IMR-90 (cell line): Measurements from ENCODE around the gene TCOF1. TPM values are rescaled to one million over a fixed set of nuclear protein-coding genes. Genes with fewer than 3 reads are reported as not detected.
A peak's percentile ranks its signal among the peaks of the same experiment; 100 is the strongest.

Experiments used
- ATAC-seq: fragments of 200-7000 bp; cut with Tn5 transposase; 2 replicates; pipeline ENCODE4 v1.9.1; 2020; ENCODE audit warnings: low read depth, mild to moderate bottlenecking, moderate library complexity
- BruUV-seq: library from RNA; stranded (reverse); fragments of 400-500 nt; replicated peaks from 2 replicates; lab custom pipeline; 2021; lab: Mats Ljungman, UMichigan
- CTCF ChIA-PET: fragments of 300-600 bp; formaldehyde crosslinking; extraction: SDS; loops from one replicate; lab custom pipeline; 2021; ENCODE audit warnings: antibody characterized with exemption; lab: Yijun Ruan, JAX
- POLR2A ChIA-PET: fragments of 300-600 bp; sonication (Branson Sonifier 250); formaldehyde crosslinking; loops from one replicate; lab custom pipeline; 2022; ENCODE audit warnings: antibody characterized with exemption; ENCODE audit not compliant: unreplicated experiment; lab: Charles Lee
- DNase-seq: peaks from one replicate; pipeline ENCODE4 v3.0.0; 2013
- H2AFZ ChIP-seq: replicated peaks from 2 replicates; pipeline ENCODE3; 2013; ENCODE audit warnings: low read length, mild to moderate bottlenecking; ENCODE audit not compliant: poor library complexity
- H2AK5ac ChIP-seq: 2 replicates; pipeline ENCODE4 v1.6.1; 2013; ENCODE audit warnings: low read depth, low read length, inconsistent platforms
- H2AK9ac ChIP-seq: replicated peaks from 2 replicates; pipeline ENCODE3; 2013; ENCODE audit warnings: mild to moderate bottlenecking, low read depth, low read length, moderate library complexity; ENCODE audit not compliant: poor library complexity
- H2BK120ac ChIP-seq: 2 replicates; pipeline ENCODE4 v1.6.1; 2013; ENCODE audit warnings: low read depth, low read length, inconsistent platforms
- H2BK15ac ChIP-seq: 3 replicates; pipeline ENCODE4 v1.6.1; 2013; ENCODE audit warnings: low read depth, low read length, inconsistent platforms
- H2BK20ac ChIP-seq: 2 replicates; pipeline ENCODE4 v1.6.1; 2013; ENCODE audit warnings: low read depth, mild to moderate bottlenecking, inconsistent platforms, low read length, moderate library complexity
- H2BK5ac ChIP-seq: 2 replicates; pipeline ENCODE4 v1.6.1; 2013; ENCODE audit warnings: mild to moderate bottlenecking, low read depth, low read length, inconsistent platforms; ENCODE audit not compliant: poor library complexity, severe bottlenecking
- H3K14ac ChIP-seq: replicated peaks from 2 replicates; pipeline ENCODE4 v1.6.1; 2013; ENCODE audit warnings: low read depth, low read length, inconsistent platforms
- H3K18ac ChIP-seq: 2 replicates; pipeline ENCODE4 v1.6.1; 2013; ENCODE audit warnings: low read depth, low read length, control low read depth
- H3K23ac ChIP-seq: 2 replicates; pipeline ENCODE4 v1.6.1; 2013; ENCODE audit warnings: low read depth, low read length, inconsistent platforms
- H3K27ac ChIP-seq: 2 replicates; pipeline ENCODE4 v1.5.1; 2013; ENCODE audit warnings: mild to moderate bottlenecking, control low read depth, low read length; ENCODE audit not compliant: insufficient read depth
- H3K27me3 ChIP-seq: 2 replicates; pipeline ENCODE4 v1.6.1; 2013; ENCODE audit warnings: low read length; ENCODE audit not compliant: control insufficient read depth, insufficient read depth
- H3K36me3 ChIP-seq: 2 replicates; pipeline ENCODE4 v1.6.1; 2013; ENCODE audit warnings: low read length, mixed read lengths; ENCODE audit not compliant: control insufficient read depth, insufficient read depth
- H3K4ac ChIP-seq: 2 replicates; pipeline ENCODE4 v1.6.1; 2013; ENCODE audit warnings: low read depth, low read length, inconsistent platforms
- H3K4me1 ChIP-seq: 2 replicates; pipeline ENCODE4 v1.6.1; 2013; ENCODE audit warnings: low read length, mixed read lengths; ENCODE audit not compliant: control insufficient read depth, insufficient read depth
- H3K4me2 ChIP-seq: 2 replicates; pipeline ENCODE4 v1.6.1; 2013; ENCODE audit warnings: low read depth, mild to moderate bottlenecking, control low read depth, low read length, moderate library complexity
- H3K4me3 ChIP-seq: 2 replicates; pipeline ENCODE4 v1.5.1; 2013; ENCODE audit warnings: low read depth, mild to moderate bottlenecking, control low read depth, low read length, moderate library complexity; ENCODE audit not compliant: insufficient read depth
- H3K56ac ChIP-seq: 2 replicates; pipeline ENCODE4 v1.6.1; 2013; ENCODE audit warnings: low read length, inconsistent platforms; ENCODE audit not compliant: insufficient read depth; ENCODE audit errors: extremely low read depth
- H3K79me1 ChIP-seq, 2 experiments: 2 replicates each; pipeline ENCODE4 v1.6.1; 2013; ENCODE audit warnings: low read length in 2 of 2, inconsistent platforms in 1 of 2, low read depth in 1 of 2
- H3K9ac ChIP-seq: 2 replicates; pipeline ENCODE4 v1.6.1; 2013; ENCODE audit warnings: low read depth, low read length, control low read depth
- H3K9me1 ChIP-seq: 2 replicates; pipeline ENCODE4 v1.6.1; 2013; ENCODE audit warnings: low read length, inconsistent platforms; ENCODE audit not compliant: insufficient read depth
- H3K9me3 ChIP-seq: 2 replicates; pipeline ENCODE4 v1.6.1; 2013; ENCODE audit warnings: low read length; ENCODE audit not compliant: control insufficient read depth, insufficient read depth
- H4K20me1 ChIP-seq: 2 replicates; pipeline ENCODE4 v1.6.1; 2013; ENCODE audit warnings: low read length, inconsistent platforms; ENCODE audit not compliant: insufficient read depth
- H4K5ac ChIP-seq: 2 replicates; pipeline ENCODE4 v1.6.1; 2013; ENCODE audit warnings: mild to moderate bottlenecking, low read depth, low read length, control low read depth
- H4K8ac ChIP-seq, 2 experiments: 2 replicates each; pipeline ENCODE4 v1.6.1; 2013; ENCODE audit warnings: low read depth in 2 of 2, low read length in 2 of 2, control low read depth in 1 of 2, inconsistent platforms in 1 of 2
- H4K91ac ChIP-seq: 2 replicates; pipeline ENCODE4 v1.6.1; 2013; ENCODE audit warnings: low read depth, low read length, inconsistent platforms; ENCODE audit not compliant: insufficient read depth
- BHLHE40 ChIP-seq: fragments of 150-350 bp; IDR thresholded peaks from 2 replicates; pipeline ENCODE4 v1.6.1; 2016; ENCODE audit warnings: mild to moderate bottlenecking, low read depth, low read length
- CEBPB ChIP-seq: IDR thresholded peaks from 2 replicates; pipeline ENCODE4 v1.6.1; 2012; ENCODE audit warnings: low read depth, low read length, improper control_type of control experiment
- CHD1 ChIP-seq: IDR thresholded peaks from 2 replicates; pipeline ENCODE4 v1.6.1; 2012; ENCODE audit warnings: low read depth, low read length, improper control_type of control experiment
- CTCF ChIP-seq: conservative IDR thresholded peaks from 2 replicates; pipeline ENCODE4 v1.5.1; 2012; ENCODE audit warnings: mild to moderate bottlenecking, low read depth, low read length, improper control_type of control experiment
- ELK1 ChIP-seq: fragments of 150-350 bp; IDR thresholded peaks from 2 replicates; pipeline ENCODE4 v1.6.1; 2016; ENCODE audit warnings: low read depth, mild to moderate bottlenecking, low read length, moderate library complexity, borderline replicate concordance
- FOS ChIP-seq: fragments of 150-350 bp; IDR thresholded peaks from 2 replicates; pipeline ENCODE4 v1.6.1; 2016; ENCODE audit warnings: low read depth, low read length
- MAFK ChIP-seq: IDR thresholded peaks from 2 replicates; pipeline ENCODE4 v1.6.1; 2012; ENCODE audit warnings: low read depth, low read length, improper control_type of control experiment
- MAZ ChIP-seq: IDR thresholded peaks from 2 replicates; pipeline ENCODE4 v1.6.1; 2012; ENCODE audit warnings: low read depth, mild to moderate bottlenecking, low read length, improper control_type of control experiment, moderate library complexity, borderline replicate concordance
- MXI1 ChIP-seq: IDR thresholded peaks from 2 replicates; pipeline ENCODE4 v1.6.1; 2012; ENCODE audit warnings: low read depth, mild to moderate bottlenecking, low read length, moderate library complexity, borderline replicate concordance
- NFE2L2 ChIP-seq: fragments of 150-350 bp; IDR thresholded peaks from 2 replicates; pipeline ENCODE4 v1.6.1; 2016; ENCODE audit warnings: low read depth, mild to moderate bottlenecking, low read length
- POLR2A ChIP-seq: IDR thresholded peaks from 2 replicates; pipeline ENCODE4 v1.6.1; 2012; ENCODE audit warnings: mild to moderate bottlenecking, low read depth, low read length
- RAD21 ChIP-seq: IDR thresholded peaks from 2 replicates; pipeline ENCODE4 v1.6.1; 2012; ENCODE audit warnings: low read length, improper control_type of control experiment
- RCOR1 ChIP-seq: IDR thresholded peaks from 2 replicates; pipeline ENCODE4 v1.6.1; 2012; ENCODE audit warnings: mild to moderate bottlenecking, low read length, improper control_type of control experiment; ENCODE audit not compliant: insufficient replicate concordance
- RFX5 ChIP-seq: IDR thresholded peaks from 2 replicates; pipeline ENCODE4 v1.8.0; 2012; ENCODE audit warnings: low read depth, mild to moderate bottlenecking, low read length, moderate library complexity
- SMC3 ChIP-seq: fragments of 150-350 bp; IDR thresholded peaks from 2 replicates; pipeline ENCODE4 v1.6.1; 2016; ENCODE audit warnings: low read depth, mild to moderate bottlenecking, antibody characterized with exemption, low read length, moderate library complexity
- USF2 ChIP-seq: fragments of 150-350 bp; IDR thresholded peaks from 2 replicates; pipeline ENCODE4 v1.6.1; 2017; ENCODE audit warnings: mild to moderate bottlenecking, antibody characterized with exemption, low read length, low read depth
- WGBS, 2 experiments: methylation state at CpG; one replicate each; pipeline versions ENCODE4 v1.1.5 to v1.1.7; 2013; ENCODE audit warnings: missing lambda C conversion rate in 2 of 2; ENCODE audit not compliant: insufficient read length in 1 of 2; ENCODE audit errors: extremely low coverage in 2 of 2; 5-methylcytosine and 5-hydroxymethylcytosine counted together
- dilution Hi-C: fragments of 300-500 bp; cut with HindIII; formaldehyde crosslinking; loops from one replicate; pipeline ENCODE4 v1.14.3; 2018; ENCODE audit warnings: low sequenced_read_pairs; ENCODE audit not compliant: unreplicated experiment
- in situ Hi-C: fragments of 300-500 bp; cut with MboI; formaldehyde crosslinking; loops from 3 replicates; pipeline ENCODE4 v1.14.3; 2019; ENCODE audit warnings: low sequenced_read_pairs, inconsistent platforms, mixed read lengths
- intact Hi-C: fragments of 100-400 bp; cut with micrococcal nuclease; formaldehyde crosslinking; loops from 2 replicates; pipeline ENCODE4 v1.10.0; 2022
- polyA plus RNA-seq, 3 experiments: library from polyadenylated mRNA; depleted of rRNA; stranded (reverse); fragments of >200 nt; gene quantifications; 2 replicates each; pipeline ENCODE4 v1.2.3, GENCODE V29; 2012; ENCODE audit warnings: low replicate concordance in 1 of 3
- total RNA-seq: library from RNA; depleted of rRNA; stranded (reverse); fragments of >200 nt; gene quantifications from 2 replicates; pipeline ENCODE4 v1.2.3, GENCODE V29; 2012

TCOF1 gene
- total and polyA plus RNA-seq, 2 of the 4 experiments (the other 2 are of a cell fraction): 18.2 to 19.7 TPM

- peak overlapping the region; percentile 7; the same call in 1 of the 2 replicates for H4K91ac ChIP-seq
- H2BK20ac ChIP-seq: no peak overlapping the region
- H3K9me1 ChIP-seq: peaks cover 3% of the 10 kb centered on the region; the same call in 1 of the 2 replicates
- no peak overlapping the region for H2AK5ac ChIP-seq
- H3K23ac ChIP-seq: no peak overlapping the region
- no peaks in the 10 kb centered on the region for H4K20me1 ChIP-seq
- intact Hi-C loops (loop anchor here (1.0 to 10.0 kb wide), 4 partner anchors 37 to 600 kb away; partner anchors contain the start of genes HMGXB3 and TIGD6), in situ Hi-C loops (loop anchor here (10.0 to 25.0 kb wide), 3 partner anchors 170 to 797 kb away; no protein-coding TSS in a partner anchor), dilution Hi-C loops (no loop called here)
- H3K79me1 ChIP-seq: no peaks in the 10 kb centered on the region
- H4K5ac ChIP-seq: no peak overlapping the region
- H2BK5ac ChIP-seq: peak overlapping the region; percentile 35
- no peaks in the 10 kb centered on the region for H3K36me3 ChIP-seq
- POLR2A ChIA-PET: no interaction called here
- H2AK9ac ChIP-seq: no peak overlapping the region
- no TSS peak for BruUV-seq
- H2AFZ ChIP-seq: no peak overlapping the region
- H3K56ac ChIP-seq: no peak overlapping the region
- H3K4me1 ChIP-seq: peaks cover 5% of the 10 kb centered on the region
- no peak overlapping the region for H3K14ac ChIP-seq
- peak overlapping the region; percentile 10; the same call in 1 of the 2 replicates for H3K4ac ChIP-seq
- no peak overlapping the region for H3K4me3 ChIP-seq
- no peak overlapping the region for H3K4me2 ChIP-seq
- H3K9ac ChIP-seq: no peak overlapping the region
- no peak overlapping the region for H4K8ac ChIP-seq
- ATAC-seq: peak; percentile 87
- no peak overlapping the region for H3K27ac ChIP-seq
- no peak overlapping the region for H2BK15ac ChIP-seq
- no peaks in the 10 kb centered on the region for H3K27me3 ChIP-seq
- no peaks in the 10 kb centered on the region for H3K9me3 ChIP-seq
- peak; percentile 98 for DNase-seq
- H3K18ac ChIP-seq: no peak overlapping the region
- TF ChIP-seq FOS: no peak
- TF ChIP-seq SMC3: peak; percentile 3; the same call in 1 of the 2 replicates
- TF ChIP-seq BHLHE40: peak; percentile 19; the same call in 1 of the 2 replicates
- no peak for TF ChIP-seq MAFK
- no peak for TF ChIP-seq ELK1
- peak; percentile 79 for TF ChIP-seq RCOR1
- no peak for TF ChIP-seq CTCF
- TF ChIP-seq CHD1: no peak
- no peak for TF ChIP-seq USF2
- no peak for TF ChIP-seq CEBPB
- peak; percentile 24; the same call in 1 of the 2 replicates for TF ChIP-seq RAD21
- TF ChIP-seq POLR2A: no peak
- no peak for TF ChIP-seq RFX5
- TF ChIP-seq MAZ: peak; percentile 50; the same call in 1 of the 2 replicates
- no peak for TF ChIP-seq NFE2L2
- TF ChIP-seq MXI1: no peak
- 20% methylated on average over 1 of the region's 6 CpGs; no CpG with 5 or more reads in 1 of the 2 experiments for WGBS, 2 experiments
- H2BK120ac ChIP-seq: peak overlapping the region; percentile 21; the same call in 1 of the 2 replicates
- CTCF ChIA-PET: interaction anchor here (1.3 kb wide), 1 partner anchor 57 kb away, joined by 3 read pairs; no protein-coding TSS in a partner anchor
Measured at GRCh38 chr5:150434464-150434863, 77.0 kb downstream of the TCOF1 start.
